ENCODE results near the gene P2RY8. TPM values are rescaled to one million over a fixed set of nuclear protein-coding genes. Genes with fewer than 3 reads are reported as not detected.

Gene P2RY8
- total RNA-seq, 1 donor from 2014 or later, result not detected

DNA sequence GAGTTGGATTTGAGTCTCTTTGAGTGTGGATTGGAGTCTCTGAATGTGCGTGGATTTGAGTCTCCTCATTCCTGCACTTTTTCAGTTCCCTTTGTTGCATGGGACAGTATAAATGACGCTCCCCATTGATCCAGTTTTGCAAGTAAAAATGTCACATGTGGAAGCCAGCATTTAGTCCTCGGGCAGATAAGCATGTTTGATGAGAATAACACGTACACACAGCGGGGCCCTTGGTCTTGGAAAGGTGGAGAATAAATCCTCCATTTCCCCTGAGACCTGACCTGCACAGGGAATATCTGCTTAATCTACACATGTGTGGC lies 8.1 kb downstream of the P2RY8 start:
- DNase-seq (ENCODE audit: low read depth), result no peak
- TF ChIP-seq, protein P1, sequence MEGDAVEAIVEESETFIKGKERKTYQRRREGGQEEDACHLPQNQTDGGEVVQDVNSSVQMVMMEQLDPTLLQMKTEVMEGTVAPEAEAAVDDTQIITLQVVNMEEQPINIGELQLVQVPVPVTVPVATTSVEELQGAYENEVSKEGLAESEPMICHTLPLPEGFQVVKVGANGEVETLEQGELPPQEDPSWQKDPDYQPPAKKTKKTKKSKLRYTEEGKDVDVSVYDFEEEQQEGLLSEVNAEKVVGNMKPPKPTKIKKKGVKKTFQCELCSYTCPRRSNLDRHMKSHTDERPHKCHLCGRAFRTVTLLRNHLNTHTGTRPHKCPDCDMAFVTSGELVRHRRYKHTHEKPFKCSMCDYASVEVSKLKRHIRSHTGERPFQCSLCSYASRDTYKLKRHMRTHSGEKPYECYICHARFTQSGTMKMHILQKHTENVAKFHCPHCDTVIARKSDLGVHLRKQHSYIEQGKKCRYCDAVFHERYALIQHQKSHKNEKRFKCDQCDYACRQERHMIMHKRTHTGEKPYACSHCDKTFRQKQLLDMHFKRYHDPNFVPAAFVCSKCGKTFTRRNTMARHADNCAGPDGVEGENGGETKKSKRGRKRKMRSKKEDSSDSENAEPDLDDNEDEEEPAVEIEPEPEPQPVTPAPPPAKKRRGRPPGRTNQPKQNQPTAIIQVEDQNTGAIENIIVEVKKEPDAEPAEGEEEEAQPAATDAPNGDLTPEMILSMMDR (IDR thresholded peaks at IDR 0.05; ENCODE audit: insufficient read depth, low read length, severe bottlenecking), result no peak
- Histone ChIP-seq H3K36me3 (ENCODE audit: control insufficient read depth, insufficient read depth, low read length) (no peaks in the 10 kb centered on the region), H3K27me3 (ENCODE audit: control insufficient read depth, insufficient read depth, low read length) (no peaks in the 10 kb centered on the region), H3K4me3 (ENCODE audit: low read depth, low read length) (no peak overlapping the region)
- FAIRE-seq, result no peak

DNA sequence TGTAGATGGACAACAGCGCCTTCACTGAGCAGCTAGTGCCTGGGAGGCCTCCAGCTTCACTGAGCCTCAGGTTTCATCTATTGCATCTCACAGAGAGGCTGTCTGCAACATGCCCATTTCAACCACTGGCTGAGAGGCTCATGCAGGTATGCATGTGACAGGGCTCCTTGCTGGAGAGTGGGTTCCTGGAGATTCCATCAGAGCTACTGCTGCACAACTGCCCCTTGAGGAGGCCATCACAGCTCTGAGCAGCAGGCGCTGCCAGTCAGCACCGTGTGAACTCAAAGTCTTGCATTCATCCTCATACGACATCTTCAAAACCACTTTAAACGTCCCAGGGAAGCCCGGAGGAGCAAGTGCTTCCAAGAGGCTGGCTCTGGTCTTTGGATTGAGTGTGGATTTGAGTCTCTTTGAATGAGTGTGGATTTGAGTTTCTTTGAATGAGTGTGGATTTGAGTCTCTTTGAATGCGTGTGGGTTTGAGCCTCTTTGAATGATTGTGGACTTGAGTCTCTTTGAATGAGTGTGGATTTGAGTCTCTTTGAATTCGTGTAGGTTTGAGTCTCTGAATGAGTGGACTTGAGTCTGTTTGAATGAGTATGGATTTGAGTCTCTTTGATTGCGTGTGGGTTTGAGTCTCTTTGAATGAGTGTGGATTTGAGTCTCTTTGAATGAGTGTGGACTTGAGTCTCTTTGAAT lies 8.7 kb downstream of the P2RY8 start:
- Histone ChIP-seq H3K36me3 (ENCODE audit: control insufficient read depth, insufficient read depth, low read length) (no peaks in the 10 kb centered on the region), H3K27me3 (ENCODE audit: control insufficient read depth, insufficient read depth, low read length) (no peaks in the 10 kb centered on the region), H3K4me3 (ENCODE audit: low read depth, low read length) (no peak overlapping the region)
- no peak for FAIRE-seq
- no peak for DNase-seq (ENCODE audit: low read depth)
- TF ChIP-seq, protein P1 (IDR thresholded peaks at IDR 0.05; ENCODE audit: insufficient read depth, low read length, severe bottlenecking), result no peak

DNA sequence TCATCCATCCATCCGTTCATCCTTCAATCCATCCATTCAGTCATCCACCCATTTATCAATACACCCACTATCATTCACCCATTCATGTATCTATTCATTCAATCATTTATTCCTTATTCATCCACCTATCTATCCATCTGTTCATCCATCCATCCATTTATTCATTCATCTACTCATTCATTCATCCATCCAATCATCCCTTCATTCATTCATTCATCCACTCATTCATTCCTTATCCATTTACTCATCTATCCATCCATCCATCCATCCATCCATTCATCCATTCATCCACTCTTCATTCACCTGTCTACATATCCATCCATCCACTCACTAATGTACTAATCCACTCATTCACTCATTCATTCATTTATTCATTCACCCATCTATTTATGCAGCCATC lies 9.5 kb downstream of the P2RY8 start:
- FAIRE-seq, result no peak
- H3K36me3 ChIP-seq (ENCODE audit: control insufficient read depth, insufficient read depth, low read length), result no peaks in the 10 kb centered on the region

DNA sequence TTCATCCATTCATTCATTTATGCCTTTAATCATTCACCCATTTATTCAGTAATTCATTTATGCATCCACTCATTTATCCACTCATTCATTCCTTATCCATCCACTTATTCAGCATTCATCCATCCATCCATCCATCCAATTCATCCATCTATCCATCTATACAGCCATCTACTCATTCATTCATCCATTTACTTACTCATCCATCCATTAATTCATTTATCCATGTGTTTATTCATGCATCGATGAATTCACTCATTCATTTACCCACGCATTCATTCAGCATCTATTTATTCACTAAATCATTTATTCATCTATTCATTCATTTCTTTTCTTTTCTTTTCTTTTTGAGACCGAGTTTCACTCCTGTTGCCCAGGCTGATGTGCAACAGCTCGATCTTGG lies 10.4 kb downstream of the P2RY8 start:
- Histone ChIP-seq H3K36me3 (ENCODE audit: control insufficient read depth, insufficient read depth, low read length) (no peaks in the 10 kb centered on the region), H3K27me3 (ENCODE audit: control insufficient read depth, insufficient read depth, low read length) (no peaks in the 10 kb centered on the region), H3K4me3 (ENCODE audit: low read depth, low read length) (no peak overlapping the region)
- DNase-seq (ENCODE audit: low read depth) (no peak), FAIRE-seq (no peak)
- TF ChIP-seq, protein P1 (IDR thresholded peaks at IDR 0.05; ENCODE audit: insufficient read depth, low read length, severe bottlenecking), result no peak

More for the DNA sequence above, 9.5 kb downstream of the P2RY8 start:
- Histone ChIP-seq H3K4me3 (ENCODE audit: low read depth, low read length) (no peak overlapping the region), H3K27me3 (ENCODE audit: control insufficient read depth, insufficient read depth, low read length) (no peaks in the 10 kb centered on the region)
- TF ChIP-seq, protein P1 (IDR thresholded peaks at IDR 0.05; ENCODE audit: insufficient read depth, low read length, severe bottlenecking), result no peak
- DNase-seq (ENCODE audit: low read depth), result no peak

DNA sequence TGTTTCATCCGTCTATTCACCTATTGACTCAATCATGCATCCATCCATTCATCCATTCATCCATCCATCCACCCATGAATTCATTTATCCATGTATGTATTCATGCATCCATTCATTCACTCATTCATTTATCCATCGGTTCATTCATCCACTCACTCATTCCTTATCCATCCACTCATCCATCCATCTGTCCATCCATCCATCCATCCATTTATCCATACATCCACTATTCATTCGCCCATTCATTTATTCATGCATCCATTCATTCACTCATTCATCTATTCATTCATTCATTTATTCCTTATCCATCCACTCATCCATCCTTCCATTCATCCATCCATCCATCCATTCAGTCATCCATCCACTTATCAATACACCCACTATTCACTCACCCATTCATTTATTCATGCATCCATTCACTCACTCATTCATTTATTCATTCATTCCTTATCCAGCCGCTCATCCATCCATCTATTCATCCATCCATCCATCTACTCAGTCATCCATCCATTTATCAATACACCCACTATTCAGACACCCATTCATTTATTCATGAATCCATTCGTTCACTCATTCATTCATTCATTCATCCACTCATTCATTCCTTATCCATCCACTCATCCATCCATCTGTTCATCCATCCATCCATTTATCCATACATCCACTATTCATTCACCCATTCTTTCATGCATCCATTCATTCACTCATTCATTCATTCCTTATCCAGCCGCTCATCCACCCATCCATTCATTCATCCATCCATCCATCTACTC lies 11.2 kb downstream of the P2RY8 start:
- Histone ChIP-seq H3K27me3 (ENCODE audit: control insufficient read depth, insufficient read depth, low read length) (no peaks in the 10 kb centered on the region), H3K36me3 (ENCODE audit: control insufficient read depth, insufficient read depth, low read length) (no peaks in the 10 kb centered on the region), H3K4me3 (ENCODE audit: low read depth, low read length) (no peak overlapping the region)
- TF ChIP-seq, protein P1 (IDR thresholded peaks at IDR 0.05; ENCODE audit: insufficient read depth, low read length, severe bottlenecking), result no peak
- FAIRE-seq (no peak), DNase-seq (ENCODE audit: low read depth) (no peak)
